ENCODE data around the gene CTNNBIP1. TPM values are rescaled to one million over a fixed set of nuclear protein-coding genes. Genes with fewer than 3 reads are reported as not detected.

Gene CTNNBIP1
- total and polyA plus RNA-seq, 2 of the 8 experiments (the other 6 are each of a cell fraction or from before 2014, with no cell fraction given): 40.9 to 46.6 TPM

- TF ChIP-seq ASH2L (IDR thresholded peaks at IDR 0.05; ENCODE audit: low read length): no peak
- peak; percentile 28; the same call in 1 of the 2 replicates for TF ChIP-seq JUND (IDR thresholded peaks at IDR 0.05; ENCODE audit: low read length)
- TF ChIP-seq EP300 (IDR thresholded peaks at IDR 0.05; ENCODE audit: borderline replicate concordance in 1 of 2, low read depth in 2 of 2, low read length in 2 of 2): peak in 1 of 2 experiments; percentile 97; a peak in 1 of 3 replicates
Measured at GRCh38 chr1:9835758-9836631, 74.1 kb downstream of the CTNNBIP1 start (continued).
